ENCODE measurements around the gene CDK8.

CDK8 gene

GRCh38 chr13:26382366-26382765 is 128.4 kb downstream of the CDK8 start:
- WGBS: 100% methylated on average over 2 of the region's 2 CpGs
- Histone ChIP-seq H3K4me1 (ENCODE audit: insufficient read depth, low read length) (0 out of 2 replicates have a peak, but pooled peaks cover 6% of the 10 kb centered on the region), H3K9ac (ENCODE audit: low read depth, low read length) (no peak overlapping the region), H3K27ac (ENCODE audit: low read depth, low read length) (no peak overlapping the region), H3K36me3 (ENCODE audit: insufficient read depth, low read length) (peaks cover 25% of the 10 kb centered on the region), H3K9me3 (ENCODE audit: insufficient read depth, low read depth, low read length) (no peaks in the 10 kb centered on the region), H3K27me3 (ENCODE audit: insufficient read depth, low read length) (no peaks in the 10 kb centered on the region), H3K4me3 (ENCODE audit: low read length) (no peak overlapping the region)

DNA sequence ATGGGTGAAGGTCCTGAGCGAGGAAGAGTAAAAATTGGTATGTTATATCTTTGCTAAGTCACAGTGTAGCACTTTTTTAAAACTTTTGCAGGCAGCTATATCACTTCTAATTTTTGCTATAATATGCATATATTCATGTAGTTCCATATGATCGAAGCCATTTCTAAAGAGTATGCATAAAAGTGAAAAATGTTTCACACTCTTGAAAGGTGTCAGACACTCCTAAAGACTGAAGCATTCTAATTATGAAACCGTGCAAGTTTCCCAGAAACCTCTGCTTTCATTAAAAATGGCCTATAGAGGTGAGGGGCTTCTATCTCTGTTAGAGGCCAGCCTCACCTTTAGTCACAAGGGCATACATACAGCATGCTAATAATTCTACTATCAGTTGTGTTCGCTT is 128.9 kb downstream of the CDK8 start:
- 90% methylated on average over 3 of the region's 4 CpGs for WGBS
- Histone ChIP-seq H3K4me3 (ENCODE audit: low read length) (no peak overlapping the region), H3K27ac (ENCODE audit: low read depth, low read length) (no peak overlapping the region), H3K9ac (ENCODE audit: low read depth, low read length) (no peak overlapping the region), H3K4me1 (ENCODE audit: insufficient read depth, low read length) (0 out of 2 replicates have a peak, but pooled peaks cover 6% of the 10 kb centered on the region), H3K36me3 (ENCODE audit: insufficient read depth, low read length) (peaks cover 28% of the 10 kb centered on the region), H3K27me3 (ENCODE audit: insufficient read depth, low read length) (no peaks in the 10 kb centered on the region), H3K9me3 (ENCODE audit: insufficient read depth, low read depth, low read length) (no peaks in the 10 kb centered on the region)

DNA sequence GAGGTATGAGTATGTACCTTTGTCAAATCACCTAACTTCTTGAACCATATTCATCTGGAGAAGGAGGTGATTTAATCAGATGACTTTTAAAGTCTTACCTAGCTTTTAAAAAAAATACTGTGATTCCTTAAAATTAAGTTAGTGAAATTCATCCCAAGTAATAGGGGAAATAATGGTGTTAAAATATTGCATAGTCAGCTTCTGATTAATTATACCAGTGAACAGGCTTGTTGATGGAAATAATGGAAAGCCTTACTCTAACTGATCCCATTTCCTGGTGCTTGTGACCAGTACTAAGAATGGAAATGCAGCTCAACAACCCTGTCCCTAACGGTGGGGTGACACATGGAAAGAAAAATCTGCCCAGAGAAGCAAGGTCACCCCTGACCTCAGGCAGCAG is 130.7 kb downstream of the CDK8 start:
- H3K4me3 ChIP-seq (ENCODE audit: low read length): no peak overlapping the region
- no peak overlapping the region for H3K9ac ChIP-seq (ENCODE audit: low read depth, low read length)
- no peaks in the 10 kb centered on the region for H3K9me3 ChIP-seq (ENCODE audit: insufficient read depth, low read depth, low read length)
- no peak overlapping the region for H3K27ac ChIP-seq (ENCODE audit: low read depth, low read length)
- no peaks in the 10 kb centered on the region for H3K4me1 ChIP-seq (ENCODE audit: insufficient read depth, low read length)
- no peaks in the 10 kb centered on the region for H3K27me3 ChIP-seq (ENCODE audit: insufficient read depth, low read length)
- WGBS: 87% methylated on average over 1 of the region's 1 CpG
- H3K36me3 ChIP-seq (ENCODE audit: insufficient read depth, low read length): peaks cover 41% of the 10 kb centered on the region

DNA sequence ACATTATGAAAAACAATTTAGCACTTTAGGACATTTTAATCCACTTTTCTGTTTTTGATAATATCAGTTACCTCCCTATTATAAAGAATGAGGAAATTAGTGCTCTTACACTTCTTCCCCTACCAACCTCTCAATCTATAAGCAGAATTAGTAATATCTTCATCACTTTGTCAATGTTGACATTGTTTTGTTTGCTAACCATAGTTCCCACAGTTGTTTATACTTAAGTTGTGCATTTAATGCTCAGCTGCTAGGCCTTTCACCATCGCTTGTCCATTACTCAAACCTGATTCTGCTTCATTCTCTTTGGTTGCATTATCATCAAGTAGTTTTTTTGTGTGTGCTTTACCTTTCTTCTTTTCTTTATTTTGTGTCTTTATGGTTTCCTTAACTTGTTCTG is 132.1 kb downstream of the CDK8 start:
- WGBS: 89% methylated on average over 1 of the region's 1 CpG
- Histone ChIP-seq H3K9ac (ENCODE audit: low read depth, low read length) (no peak overlapping the region), H3K9me3 (ENCODE audit: insufficient read depth, low read depth, low read length) (no peaks in the 10 kb centered on the region), H3K4me1 (ENCODE audit: insufficient read depth, low read length) (no peaks in the 10 kb centered on the region), H3K36me3 (ENCODE audit: insufficient read depth, low read length) (peaks cover 49% of the 10 kb centered on the region), H3K27me3 (ENCODE audit: insufficient read depth, low read length) (no peaks in the 10 kb centered on the region), H3K4me3 (ENCODE audit: low read length) (no peak overlapping the region), H3K27ac (ENCODE audit: low read depth, low read length) (no peak overlapping the region)

DNA sequence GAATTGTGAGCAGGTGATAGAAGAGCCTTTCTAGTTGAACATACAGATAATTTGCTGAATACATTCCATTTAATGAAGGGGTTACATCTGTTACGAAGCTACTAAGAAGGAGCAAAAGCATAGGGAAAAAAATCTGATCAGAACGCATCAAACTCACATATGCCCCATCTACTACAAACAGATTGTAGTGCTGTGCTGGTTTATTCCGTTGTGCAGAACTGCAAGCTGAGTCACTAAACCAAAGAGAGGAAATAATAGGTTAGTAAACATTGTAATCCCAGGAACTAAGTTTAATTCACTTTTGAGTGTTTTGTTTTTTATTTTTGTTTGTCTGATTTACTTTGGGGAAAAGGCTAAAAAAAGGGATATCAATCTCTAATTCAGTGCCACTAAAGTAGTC is 136.3 kb downstream of the CDK8 start:
- no peaks in the 10 kb centered on the region for H3K4me1 ChIP-seq (ENCODE audit: insufficient read depth, low read length)
- H3K4me3 ChIP-seq (ENCODE audit: low read length): no peak overlapping the region
- no peak overlapping the region for H3K27ac ChIP-seq (ENCODE audit: low read depth, low read length)
- no peaks in the 10 kb centered on the region for H3K27me3 ChIP-seq (ENCODE audit: insufficient read depth, low read length)
- no peaks in the 10 kb centered on the region for H3K9me3 ChIP-seq (ENCODE audit: insufficient read depth, low read depth, low read length)
- H3K9ac ChIP-seq (ENCODE audit: low read depth, low read length): no peak overlapping the region
- 88% methylated on average over 3 of the region's 3 CpGs for WGBS
- peaks cover 44% of the 10 kb centered on the region for H3K36me3 ChIP-seq (ENCODE audit: insufficient read depth, low read length)

DNA sequence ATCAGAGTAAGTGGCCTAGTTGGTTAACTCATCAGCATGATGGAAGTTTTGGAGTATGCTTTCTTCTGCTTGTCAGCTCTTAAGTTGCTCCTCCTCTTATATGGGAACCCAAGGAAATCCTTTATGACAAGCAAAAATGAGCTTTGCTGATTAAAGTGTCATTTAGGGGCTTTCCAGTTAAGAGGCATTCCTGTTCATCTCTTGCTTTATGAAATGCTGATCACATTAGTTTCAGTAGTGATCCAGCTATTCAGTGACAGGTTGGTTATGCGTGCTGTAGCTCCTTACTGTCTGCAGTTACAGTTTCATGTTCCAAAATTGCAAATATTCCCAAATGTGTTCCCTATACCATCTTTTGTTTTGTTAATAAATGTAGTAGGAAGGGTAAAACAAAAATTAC is 146.6 kb downstream of the CDK8 start:
- Histone ChIP-seq H3K4me1 (ENCODE audit: insufficient read depth, low read length) (no peaks in the 10 kb centered on the region), H3K27ac (ENCODE audit: low read depth, low read length) (no peak overlapping the region), H3K27me3 (ENCODE audit: insufficient read depth, low read length) (no peaks in the 10 kb centered on the region), H3K36me3 (ENCODE audit: insufficient read depth, low read length) (peaks cover 69% of the 10 kb centered on the region), H3K4me3 (ENCODE audit: low read length) (no peak overlapping the region), H3K9me3 (ENCODE audit: insufficient read depth, low read depth, low read length) (no peaks in the 10 kb centered on the region), H3K9ac (ENCODE audit: low read depth, low read length) (no peak overlapping the region)
- 94% methylated on average over 1 of the region's 1 CpG for WGBS

GRCh38 chr13:26401069-26401468 is 147.1 kb downstream of the CDK8 start:
- Histone ChIP-seq H3K36me3 (ENCODE audit: insufficient read depth, low read length) (peaks cover 69% of the 10 kb centered on the region), H3K4me3 (ENCODE audit: low read length) (no peak overlapping the region), H3K27me3 (ENCODE audit: insufficient read depth, low read length) (no peaks in the 10 kb centered on the region), H3K27ac (ENCODE audit: low read depth, low read length) (no peak overlapping the region), H3K9me3 (ENCODE audit: insufficient read depth, low read depth, low read length) (no peaks in the 10 kb centered on the region), H3K9ac (ENCODE audit: low read depth, low read length) (no peak overlapping the region), H3K4me1 (ENCODE audit: insufficient read depth, low read length) (no peaks in the 10 kb centered on the region)
- 93% methylated on average over 6 of the region's 6 CpGs for WGBS

- no peaks in the 10 kb centered on the region for H3K27me3 ChIP-seq (ENCODE audit: insufficient read depth, low read length)
- no peaks in the 10 kb centered on the region for H3K4me1 ChIP-seq (ENCODE audit: insufficient read depth, low read length)
- H3K4me3 ChIP-seq (ENCODE audit: low read length): no peak overlapping the region
- no peak overlapping the region for H3K27ac ChIP-seq (ENCODE audit: low read depth, low read length)
- H3K36me3 ChIP-seq (ENCODE audit: insufficient read depth, low read length): peaks cover 66% of the 10 kb centered on the region
- 91% methylated on average over 3 of the region's 3 CpGs for WGBS
- no peak overlapping the region for H3K9ac ChIP-seq (ENCODE audit: low read depth, low read length)
- no peaks in the 10 kb centered on the region for H3K9me3 ChIP-seq (ENCODE audit: insufficient read depth, low read depth, low read length)
These were observed 147.7 kb downstream of the CDK8 start for GRCh38 chr13:26401578-26402021.

DNA sequence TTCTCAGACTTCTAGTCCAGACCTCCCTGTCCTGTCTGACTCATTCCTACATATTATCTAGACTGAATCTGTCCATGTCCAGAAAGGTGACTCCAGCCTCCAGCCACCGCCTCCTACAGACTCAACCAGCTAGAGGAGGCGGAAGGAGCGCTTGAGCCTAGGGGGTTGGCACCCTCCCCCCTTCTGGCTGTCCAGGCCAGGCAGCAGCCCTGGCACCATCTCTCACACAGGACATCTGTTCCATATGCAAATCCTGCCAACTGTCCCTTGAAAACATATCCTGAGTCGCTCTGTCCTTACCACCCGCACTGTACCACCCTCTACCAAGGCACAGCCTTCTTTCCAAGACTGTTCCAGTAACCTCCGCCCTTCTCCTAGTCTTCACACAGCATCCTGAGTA is 152.9 kb downstream of the CDK8 start:
- Histone ChIP-seq H3K9ac (ENCODE audit: low read depth, low read length) (no peak overlapping the region), H3K36me3 (ENCODE audit: insufficient read depth, low read length) (peaks cover 33% of the 10 kb centered on the region), H3K27ac (ENCODE audit: low read depth, low read length) (no peak overlapping the region), H3K9me3 (ENCODE audit: insufficient read depth, low read depth, low read length) (no peaks in the 10 kb centered on the region), H3K4me1 (ENCODE audit: insufficient read depth, low read length) (no peaks in the 10 kb centered on the region), H3K27me3 (ENCODE audit: insufficient read depth, low read length) (no peaks in the 10 kb centered on the region), H3K4me3 (ENCODE audit: low read length) (no peak overlapping the region)
- WGBS: 93% methylated on average over 6 of the region's 6 CpGs

DNA sequence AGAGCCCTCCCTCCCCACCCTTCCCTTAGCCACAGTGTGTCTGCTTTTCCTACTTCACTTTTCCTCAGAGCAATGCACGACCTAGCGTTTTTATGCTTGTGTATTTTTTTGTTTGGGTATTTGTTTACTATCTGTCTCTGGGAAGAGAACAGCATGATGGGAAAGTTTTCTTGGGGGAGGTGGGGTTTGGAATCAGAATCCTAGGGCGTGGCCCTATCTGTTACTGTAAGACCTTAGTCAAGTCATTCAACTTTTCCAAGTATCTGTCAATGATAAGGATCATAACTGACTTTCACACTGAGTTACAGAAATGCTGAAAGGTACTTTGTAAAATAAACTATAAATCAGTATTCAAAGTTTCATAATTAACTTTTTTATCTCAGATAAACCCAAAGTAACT is 157.3 kb downstream of the CDK8 start:
- H3K4me3 ChIP-seq (ENCODE audit: low read length): no peak overlapping the region
- H3K4me1 ChIP-seq (ENCODE audit: insufficient read depth, low read length): no peaks in the 10 kb centered on the region
- H3K36me3 ChIP-seq (ENCODE audit: insufficient read depth, low read length): no peaks in the 10 kb centered on the region
- H3K27ac ChIP-seq (ENCODE audit: low read depth, low read length): no peak overlapping the region
- no peak overlapping the region for H3K9ac ChIP-seq (ENCODE audit: low read depth, low read length)
- no peaks in the 10 kb centered on the region for H3K9me3 ChIP-seq (ENCODE audit: insufficient read depth, low read depth, low read length)
- no peaks in the 10 kb centered on the region for H3K27me3 ChIP-seq (ENCODE audit: insufficient read depth, low read length)
- WGBS: 85% methylated on average over 3 of the region's 3 CpGs

DNA sequence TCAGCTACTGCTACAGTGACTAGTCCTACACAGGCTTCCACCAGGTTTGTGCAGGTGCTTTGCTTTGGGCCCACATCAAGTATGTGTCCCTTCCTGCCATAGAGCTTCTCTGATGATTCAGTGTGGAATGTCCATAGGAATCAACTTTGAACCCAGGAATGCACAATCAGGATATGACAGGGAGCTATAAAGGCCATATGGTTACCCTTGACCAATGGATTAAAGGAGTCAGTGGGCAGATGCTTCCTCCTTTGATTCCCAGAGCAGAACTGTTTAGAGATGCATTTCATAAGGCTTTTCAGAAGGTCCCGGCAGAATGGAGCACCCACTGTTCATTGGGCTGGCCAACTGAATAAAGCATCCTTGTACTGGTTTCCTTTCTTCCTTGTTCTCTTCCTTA is 158.3 kb downstream of the CDK8 start:
- H3K9me3 ChIP-seq (ENCODE audit: insufficient read depth, low read depth, low read length): no peaks in the 10 kb centered on the region
- no peaks in the 10 kb centered on the region for H3K27me3 ChIP-seq (ENCODE audit: insufficient read depth, low read length)
- H3K9ac ChIP-seq (ENCODE audit: low read depth, low read length): no peak overlapping the region
- H3K4me1 ChIP-seq (ENCODE audit: insufficient read depth, low read length): no peaks in the 10 kb centered on the region
- H3K36me3 ChIP-seq (ENCODE audit: insufficient read depth, low read length): no peaks in the 10 kb centered on the region
- no peak overlapping the region for H3K4me3 ChIP-seq (ENCODE audit: low read length)
- 94% methylated on average over 1 of the region's 1 CpG for WGBS
- H3K27ac ChIP-seq (ENCODE audit: low read depth, low read length): no peak overlapping the region

- H3K4me3 ChIP-seq (ENCODE audit: low read length): no peak overlapping the region
- no peaks in the 10 kb centered on the region for H3K36me3 ChIP-seq (ENCODE audit: insufficient read depth, low read length)
- H3K4me1 ChIP-seq (ENCODE audit: insufficient read depth, low read length): no peaks in the 10 kb centered on the region
- no peaks in the 10 kb centered on the region for H3K27me3 ChIP-seq (ENCODE audit: insufficient read depth, low read length)
- H3K27ac ChIP-seq (ENCODE audit: low read depth, low read length): no peak overlapping the region
- WGBS: 84% methylated on average over 4 of the region's 5 CpGs
- H3K9me3 ChIP-seq (ENCODE audit: insufficient read depth, low read depth, low read length): no peaks in the 10 kb centered on the region
- no peak overlapping the region for H3K9ac ChIP-seq (ENCODE audit: low read depth, low read length)
These were observed 159.2 kb downstream of the CDK8 start for GRCh38 chr13:26412936-26413716.

All from HUES64 (cell line).